Testis (tissue), 3 donors: Measurements from ENCODE around the gene SLC24A3. TPM values are rescaled to one million over a fixed set of nuclear protein-coding genes. Genes with fewer than 3 reads are reported as not detected.

ENCODE experiments used
- DNase-seq: peaks from one replicate; pipeline ENCODE4 v3.0.0-alpha.2; 2019
- H3K27ac ChIP-seq, 2 donors: fragments of 200-600 bp; sonication (generic); one replicate each; pipeline ENCODE4 v1.5.1; 2019
- H3K27me3 ChIP-seq: fragments of 200-600 bp; sonication (generic); one replicate; pipeline ENCODE4 v1.5.1; 2019
- H3K36me3 ChIP-seq: fragments of 200-600 bp; sonication (generic); one replicate; pipeline ENCODE4 v1.5.1; 2017; ENCODE audit warnings: low read depth; ENCODE audit errors: missing control alignments
- H3K4me1 ChIP-seq: fragments of 200-600 bp; sonication (generic); one replicate; pipeline ENCODE4 v1.5.1; 2019
- H3K4me3 ChIP-seq, 2 donors: fragments of 200-600 bp; sonication (generic); one replicate each; pipeline ENCODE4 v1.5.1; 2017 to 2019
- H3K9me3 ChIP-seq: fragments of 200-600 bp; sonication (generic); one replicate; pipeline ENCODE4 v1.5.1; 2017
- POLR2A ChIP-seq: fragments of 450-650 bp; IDR thresholded peaks from one replicate; pipeline ENCODE4 v1.6.1; 2017; ENCODE audit warnings: antibody characterized with exemption, mild to moderate bottlenecking, moderate library complexity
- WGBS, 2 donors: methylation state at CpG; one replicate each; pipeline ENCODE4 v1.1.5; 2018; 5-methylcytosine and 5-hydroxymethylcytosine counted together
- intact Hi-C: fragments of 100-400 bp; cut with DNase I; formaldehyde crosslinking; loops from one replicate; pipeline ENCODE4 v1.15.1; 2023; ENCODE audit warnings: low total_unique reads
- polyA plus RNA-seq: library from polyadenylated mRNA; stranded (reverse); fragments of 350-450 nt; fragmentation: Illumina TruSeq; extraction: RNeasy Lipid Tissue Mini Kit (QIAGEN cat#74804); gene quantifications from one replicate; pipeline ENCODE4 v1.2.3, GENCODE V29; 2014; ENCODE audit warnings: low read depth, low replicate concordance; ENCODE audit not compliant: insufficient read depth
- total RNA-seq, 2 donors: library from RNA; depleted of rRNA; stranded (reverse); fragments of >200 nt; gene quantifications; one replicate each; pipeline ENCODE4 v1.2.3, GENCODE V29; 2016
- TF ChIP-seq, protein P1 (sequence below), 3 experiments: fragments of 450-650 bp in 2 of 3; fragments of 200-600 bp in 1 of 3; sonication (generic) in 1 of 3; IDR thresholded peaks; one replicate each; pipeline ENCODE4 v1.5.1; 2016 to 2019; ENCODE audit warnings: antibody characterized with exemption in 3 of 3, mild to moderate bottlenecking in 2 of 3, moderate library complexity in 1 of 3

Gene SLC24A3
- total and polyA plus RNA-seq, 3 donors from 2014 or later: 2.4 to 4.5 (median 3.8) TPM

DNA sequence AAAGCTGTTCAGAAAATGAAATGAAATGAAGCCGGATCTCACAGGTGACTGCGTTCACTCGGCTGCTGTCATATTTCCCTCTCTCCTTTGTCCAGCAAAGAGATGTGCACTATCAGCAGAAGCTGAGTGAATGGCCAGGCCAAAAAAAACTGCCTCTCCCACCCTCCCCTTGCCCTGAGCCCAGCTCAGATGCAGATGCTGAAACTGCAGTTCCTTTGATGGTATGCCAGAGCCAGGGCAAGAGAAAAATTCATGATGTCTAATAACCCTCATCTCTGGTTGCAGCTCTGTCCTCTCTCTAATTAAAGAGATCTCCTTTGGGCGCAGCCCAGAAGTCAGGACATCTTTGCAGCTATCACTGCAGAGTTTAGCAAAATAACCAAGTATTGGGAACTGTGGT is 335.1 kb downstream of the SLC24A3 start:
- H3K27me3 ChIP-seq: no peaks in the 10 kb centered on the region
- TF ChIP-seq, protein P1, sequence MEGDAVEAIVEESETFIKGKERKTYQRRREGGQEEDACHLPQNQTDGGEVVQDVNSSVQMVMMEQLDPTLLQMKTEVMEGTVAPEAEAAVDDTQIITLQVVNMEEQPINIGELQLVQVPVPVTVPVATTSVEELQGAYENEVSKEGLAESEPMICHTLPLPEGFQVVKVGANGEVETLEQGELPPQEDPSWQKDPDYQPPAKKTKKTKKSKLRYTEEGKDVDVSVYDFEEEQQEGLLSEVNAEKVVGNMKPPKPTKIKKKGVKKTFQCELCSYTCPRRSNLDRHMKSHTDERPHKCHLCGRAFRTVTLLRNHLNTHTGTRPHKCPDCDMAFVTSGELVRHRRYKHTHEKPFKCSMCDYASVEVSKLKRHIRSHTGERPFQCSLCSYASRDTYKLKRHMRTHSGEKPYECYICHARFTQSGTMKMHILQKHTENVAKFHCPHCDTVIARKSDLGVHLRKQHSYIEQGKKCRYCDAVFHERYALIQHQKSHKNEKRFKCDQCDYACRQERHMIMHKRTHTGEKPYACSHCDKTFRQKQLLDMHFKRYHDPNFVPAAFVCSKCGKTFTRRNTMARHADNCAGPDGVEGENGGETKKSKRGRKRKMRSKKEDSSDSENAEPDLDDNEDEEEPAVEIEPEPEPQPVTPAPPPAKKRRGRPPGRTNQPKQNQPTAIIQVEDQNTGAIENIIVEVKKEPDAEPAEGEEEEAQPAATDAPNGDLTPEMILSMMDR (IDR thresholded peaks at IDR 0.05): no peak
- no peak for TF ChIP-seq POLR2A
- 65 to 66% methylated on average over 4 of the region's 4 CpGs for WGBS, 2 donors
- no peak for DNase-seq
- no peaks in the 10 kb centered on the region for H3K9me3 ChIP-seq
- H3K4me3 ChIP-seq: no peak overlapping the region
- intact Hi-C loops: no loop called here
- H3K36me3 ChIP-seq: no peaks in the 10 kb centered on the region
- H3K27ac ChIP-seq: no peak overlapping the region
- peaks cover 6% of the 10 kb centered on the region for H3K4me1 ChIP-seq

DNA sequence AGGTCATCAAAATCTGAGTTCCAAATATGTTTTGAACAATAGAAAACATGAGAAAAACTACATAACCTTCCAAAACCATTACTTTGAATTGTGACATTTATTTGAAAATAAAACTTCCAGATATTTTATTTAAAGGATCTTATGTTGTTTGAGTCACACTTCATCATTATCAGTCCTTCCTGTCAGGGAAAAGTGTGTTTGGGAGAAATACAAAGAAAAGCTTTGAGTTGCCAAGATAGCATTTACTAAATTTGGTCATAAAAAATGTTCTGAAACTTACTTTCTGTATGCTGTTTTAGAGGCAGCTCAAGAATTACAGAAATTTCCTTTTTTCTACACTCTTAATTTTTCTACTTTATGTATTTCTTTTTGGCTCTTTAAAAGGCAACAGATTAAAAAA is 337.5 kb downstream of the SLC24A3 start:
- H3K4me3 ChIP-seq: no peak overlapping the region
- TF ChIP-seq, protein P1 (IDR thresholded peaks at IDR 0.05): no peak
- no peaks in the 10 kb centered on the region for H3K9me3 ChIP-seq
- no peak overlapping the region for H3K27ac ChIP-seq
- no peak for DNase-seq
- H3K4me1 ChIP-seq: peaks cover 6% of the 10 kb centered on the region
- no peaks in the 10 kb centered on the region for H3K27me3 ChIP-seq
- H3K36me3 ChIP-seq: no peaks in the 10 kb centered on the region
- intact Hi-C loops: no loop called here

DNA sequence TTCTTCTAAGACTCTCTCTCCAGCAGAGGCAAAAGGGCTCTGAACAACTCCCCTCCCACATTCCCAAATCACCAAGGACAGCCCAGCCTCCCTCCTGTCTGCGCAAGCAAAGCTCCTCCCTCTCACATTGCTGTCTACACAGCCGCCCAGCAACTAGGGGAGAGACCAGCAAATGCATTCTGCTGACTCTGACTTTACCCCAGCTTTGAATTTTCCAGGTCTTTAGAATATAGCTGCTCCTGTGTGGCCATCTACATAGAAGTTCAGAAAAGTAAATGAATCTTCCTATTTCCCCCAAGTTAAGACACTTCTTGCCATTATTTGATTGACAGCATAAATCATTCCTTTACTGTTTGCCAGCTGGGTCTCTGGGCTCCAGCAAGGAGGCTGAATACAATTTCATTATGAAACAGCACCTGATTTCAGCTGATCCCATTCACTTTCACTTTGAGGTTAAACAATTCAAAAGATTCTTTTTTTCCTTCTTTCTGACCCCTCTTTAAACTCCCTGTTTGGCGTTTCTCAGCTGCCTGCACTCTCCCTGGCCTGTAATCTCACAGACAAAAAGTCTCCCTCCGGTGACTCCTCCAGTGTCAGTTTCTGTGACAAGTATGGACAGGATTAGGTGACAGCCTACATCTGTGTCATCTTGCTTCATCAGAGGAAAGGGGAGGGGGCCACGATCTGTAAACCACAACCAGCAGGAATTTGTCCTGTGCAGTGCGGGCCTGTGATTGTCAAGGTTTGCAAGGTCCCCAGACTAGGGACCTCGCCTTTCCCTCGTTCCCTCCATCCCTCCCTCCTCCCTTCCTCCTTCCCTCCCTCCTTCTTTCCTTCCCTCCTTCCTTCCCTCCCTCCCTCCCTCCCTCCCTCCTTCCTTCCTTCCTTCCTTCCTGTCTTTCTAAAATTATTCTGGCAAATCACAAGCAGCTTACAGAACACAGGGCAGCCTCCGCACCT is 340.1 kb downstream of the SLC24A3 start:
- Histone ChIP-seq H3K9me3 (no peaks in the 10 kb centered on the region), H3K27ac (no peak overlapping the region), H3K4me1 (peaks cover 6% of the 10 kb centered on the region), H3K27me3 (no peaks in the 10 kb centered on the region), H3K4me3 (no peak overlapping the region), H3K36me3 (no peaks in the 10 kb centered on the region)
- 54 to 56% methylated on average over 9 of the region's 9 CpGs for WGBS, 2 donors
- intact Hi-C loops: no loop called here
- no peak for TF ChIP-seq POLR2A
- TF ChIP-seq, protein P1 (IDR thresholded peaks at IDR 0.05): no peak
- peak; percentile 79 for DNase-seq

DNA sequence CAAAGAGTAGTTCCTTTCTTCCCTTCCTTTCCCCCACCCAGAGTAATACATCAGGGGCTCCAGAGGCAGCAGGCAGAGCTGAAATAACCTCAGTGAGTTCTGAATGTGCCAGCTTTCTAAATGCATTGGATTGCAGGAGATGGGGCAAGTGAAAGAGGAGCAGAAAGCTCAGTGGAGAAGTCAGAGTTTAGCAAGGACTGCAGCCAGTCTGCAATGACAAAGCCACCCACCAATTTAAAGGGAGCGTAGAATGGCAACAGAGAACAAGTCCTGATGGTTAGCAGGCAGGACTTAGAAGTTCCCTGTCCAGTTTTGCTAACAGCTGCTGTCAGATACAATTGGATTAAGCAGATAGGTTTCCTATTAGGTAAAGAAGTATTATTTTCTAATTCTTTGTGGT is 342.2 kb downstream of the SLC24A3 start:
- DNase-seq: no peak
- H3K4me1 ChIP-seq: peaks cover 6% of the 10 kb centered on the region
- H3K36me3 ChIP-seq: no peaks in the 10 kb centered on the region
- no peak overlapping the region for H3K4me3 ChIP-seq
- intact Hi-C loops: no loop called here
- H3K27me3 ChIP-seq: no peaks in the 10 kb centered on the region
- 87 to 94% methylated on average over 1 of the region's 1 CpG for WGBS, 2 donors
- H3K9me3 ChIP-seq: no peaks in the 10 kb centered on the region
- H3K27ac ChIP-seq: no peak overlapping the region
- TF ChIP-seq POLR2A: no peak
- TF ChIP-seq, protein P1 (IDR thresholded peaks at IDR 0.05): no peak

DNA sequence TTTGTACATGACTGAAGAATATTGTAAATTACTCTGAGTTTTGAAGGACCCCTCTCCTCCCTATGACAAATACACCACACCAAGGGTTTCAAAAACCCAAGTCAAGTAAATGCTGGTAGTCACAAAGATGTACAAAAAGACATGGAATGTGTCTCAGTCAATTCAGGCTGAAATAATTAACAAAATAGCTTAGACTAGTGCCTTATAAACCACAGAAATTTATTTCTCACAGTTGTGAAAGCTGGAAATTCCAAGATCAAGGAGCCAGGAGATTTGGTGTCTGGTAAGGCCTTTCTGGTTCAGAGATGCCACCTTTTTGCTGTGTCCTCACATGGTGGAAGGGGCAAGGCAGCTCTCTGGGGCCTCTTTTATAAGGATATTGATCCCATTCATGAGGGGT is 343.3 kb downstream of the SLC24A3 start:
- TF ChIP-seq POLR2A: no peak
- TF ChIP-seq, protein P1 (IDR thresholded peaks at IDR 0.05): no peak
- Histone ChIP-seq H3K9me3 (no peaks in the 10 kb centered on the region), H3K4me1 (peaks cover 6% of the 10 kb centered on the region), H3K27me3 (no peaks in the 10 kb centered on the region), H3K36me3 (no peaks in the 10 kb centered on the region), H3K4me3 (no peak overlapping the region), H3K27ac (no peak overlapping the region)
- no peak for DNase-seq
- intact Hi-C loops: no loop called here
